ENCODE measurements around the gene RNASE7.
"Not testable (repeated sequence)": the region's sequence is repeated elsewhere in the genome, so short reads cannot be mapped to it uniquely, and the experiment has no call there.

The RNASE7 gene, protein sequence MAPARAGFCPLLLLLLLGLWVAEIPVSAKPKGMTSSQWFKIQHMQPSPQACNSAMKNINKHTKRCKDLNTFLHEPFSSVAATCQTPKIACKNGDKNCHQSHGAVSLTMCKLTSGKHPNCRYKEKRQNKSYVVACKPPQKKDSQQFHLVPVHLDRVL

DNA sequence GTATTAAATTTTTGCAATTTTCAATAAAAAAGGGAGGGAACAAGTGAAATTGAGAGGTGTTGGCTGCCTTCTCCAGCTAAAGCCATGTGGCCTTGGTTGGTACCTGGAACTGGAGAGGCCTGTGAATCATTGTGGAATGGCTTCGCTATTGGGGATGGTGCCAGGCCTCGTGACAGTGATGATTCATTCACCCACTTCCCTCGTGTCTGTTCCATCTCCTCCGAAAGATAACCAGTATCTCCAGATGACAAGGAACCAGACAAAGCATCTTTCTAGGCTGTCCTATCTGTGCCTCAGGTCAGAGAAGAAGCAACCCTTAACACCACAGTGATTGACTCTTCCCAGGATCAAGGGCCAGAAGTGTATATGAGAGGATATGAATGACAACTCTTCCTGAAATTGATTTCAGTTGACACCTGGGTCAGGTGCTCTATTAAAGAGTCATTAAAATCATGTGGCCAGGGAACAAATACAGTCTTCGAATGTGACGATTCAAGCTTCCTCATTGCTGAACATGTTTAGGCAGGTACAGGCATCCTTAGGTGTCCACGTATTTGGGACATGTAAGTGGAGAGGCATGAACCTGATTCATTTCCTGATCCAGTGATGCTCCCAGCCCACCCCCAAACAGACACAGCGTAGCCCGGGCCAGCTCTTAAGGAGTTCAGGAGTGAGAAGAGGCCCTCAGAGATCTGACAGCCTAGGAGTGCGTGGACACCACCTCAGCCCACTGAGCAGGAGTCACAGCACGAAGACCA, at the start of gene RNASE7:
RNASE7 (plus strand) TSS at position 687 of the 758 bp plus-strand sequence. CDS start 631 bp downstream, outside the sequence.
- no peak for FAIRE-seq

DNA sequence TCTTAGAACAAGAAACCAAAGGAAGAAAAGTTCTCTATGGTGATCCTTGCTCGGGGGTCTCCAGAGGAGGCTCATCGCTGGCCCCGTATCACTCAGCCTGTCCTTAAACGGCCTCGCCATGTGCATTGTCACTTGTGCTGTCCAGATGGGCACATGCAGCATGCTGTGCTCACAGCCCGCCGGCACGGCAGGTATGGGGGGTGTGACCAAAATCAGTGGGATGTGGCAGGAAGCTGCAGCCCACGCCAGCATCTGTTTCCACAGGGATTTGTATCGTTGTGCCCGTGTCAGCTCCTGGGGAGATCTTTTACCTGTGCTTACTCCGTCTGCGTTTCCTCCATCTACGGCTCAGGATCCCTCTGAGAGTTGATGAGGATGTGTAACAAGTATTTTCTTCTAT, 45.6 kb upstream of the RNASE7 start:
- no peak for FAIRE-seq

DNA sequence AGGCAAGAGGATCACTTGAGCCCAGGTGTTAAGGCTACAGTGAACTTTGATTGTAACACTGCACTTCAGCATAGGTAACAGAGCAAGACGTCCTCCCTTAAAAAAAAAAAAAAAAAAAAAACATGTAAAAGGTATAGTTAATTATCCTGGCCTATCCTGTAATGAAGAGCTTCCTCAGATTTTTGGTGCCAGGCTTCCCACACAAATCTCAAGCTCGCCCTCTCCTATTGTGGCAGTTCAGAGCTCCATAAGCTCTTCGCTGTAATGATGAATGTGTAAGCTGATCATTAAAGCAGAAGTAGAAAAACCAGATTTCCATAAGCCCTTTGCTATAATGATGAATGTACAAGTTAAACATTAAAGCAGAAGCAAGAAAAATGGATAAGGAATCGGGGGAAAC, 45.0 kb upstream of the RNASE7 start:
- no peak for FAIRE-seq

DNA sequence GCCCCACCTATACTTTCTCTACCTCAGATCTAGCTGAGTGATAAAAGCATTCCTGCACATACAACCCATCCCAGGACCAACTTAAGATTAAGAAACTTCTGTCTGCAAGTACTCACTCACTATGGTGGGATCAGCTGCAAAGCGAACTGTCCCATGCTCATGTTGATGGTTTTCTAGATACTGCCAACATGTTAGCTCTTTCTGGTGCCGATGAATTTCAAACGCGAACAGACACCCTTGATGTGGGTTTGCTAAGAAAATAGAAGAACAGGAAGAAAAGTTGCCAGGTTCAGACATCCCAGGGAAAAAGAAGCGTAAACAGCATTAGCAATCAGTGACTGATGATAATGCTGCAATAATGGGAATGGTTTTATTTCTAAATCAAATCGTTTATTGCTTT, 44.6 kb upstream of the RNASE7 start:
- FAIRE-seq: no peak

DNA sequence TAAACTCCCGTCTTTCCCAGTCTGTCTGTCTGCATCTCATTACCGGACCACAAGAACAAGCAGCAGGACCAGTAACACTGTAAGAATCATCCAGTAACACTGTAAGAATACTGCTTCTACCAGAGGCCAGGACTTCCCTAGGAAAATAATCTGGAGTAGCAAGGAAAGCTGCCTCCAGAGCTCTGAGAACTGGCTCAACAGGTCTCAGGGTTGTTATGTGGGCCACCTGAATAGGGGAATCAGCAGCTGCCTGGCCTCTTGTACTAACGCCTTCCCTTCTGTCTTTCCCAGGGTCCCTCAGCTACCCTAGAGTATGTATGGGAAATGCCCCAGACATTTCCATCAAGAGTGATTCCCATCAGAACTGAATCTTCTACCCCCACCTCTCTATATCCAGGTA, 44.0 kb upstream of the RNASE7 start:
- no peak for FAIRE-seq

DNA sequence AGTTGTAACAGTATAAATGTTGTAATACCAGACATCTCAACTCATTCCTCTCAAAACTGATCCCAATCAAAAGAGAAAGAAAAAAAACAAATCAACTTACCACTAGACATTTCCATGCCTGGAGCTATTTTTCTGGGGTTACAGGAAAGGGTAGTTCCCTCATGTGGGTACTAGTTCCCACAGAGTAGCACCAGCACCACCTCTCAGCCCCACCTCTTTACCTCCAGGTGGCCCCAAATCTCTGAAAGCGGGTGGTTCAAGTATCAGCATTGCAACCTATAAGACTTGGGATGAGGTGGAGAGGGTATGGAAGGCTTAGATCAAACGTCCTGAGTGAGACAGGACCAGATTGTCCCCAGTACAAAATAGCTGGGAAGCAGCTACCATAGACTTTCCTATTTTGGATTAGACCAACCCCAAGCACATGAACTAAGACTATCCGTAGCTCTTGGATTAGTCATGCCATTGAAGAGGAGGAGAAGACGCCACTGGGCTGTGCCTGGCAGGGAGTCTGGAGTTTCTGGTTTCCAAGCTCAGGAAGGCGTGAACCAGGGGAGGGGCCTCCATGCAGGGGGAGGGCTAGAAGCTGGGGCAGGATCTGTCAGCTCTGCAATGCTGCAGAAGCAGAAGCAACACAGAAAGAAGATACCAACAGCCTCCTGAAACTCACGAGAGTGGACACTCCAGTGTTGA, 43.3 kb upstream of the RNASE7 start, which contains the start of gene SLC39A2:
SLC39A2 (plus strand) TSS at position 620 of the 693 bp plus-strand sequence. CDS start 154 bp downstream, outside the sequence.
- no peak for FAIRE-seq

DNA sequence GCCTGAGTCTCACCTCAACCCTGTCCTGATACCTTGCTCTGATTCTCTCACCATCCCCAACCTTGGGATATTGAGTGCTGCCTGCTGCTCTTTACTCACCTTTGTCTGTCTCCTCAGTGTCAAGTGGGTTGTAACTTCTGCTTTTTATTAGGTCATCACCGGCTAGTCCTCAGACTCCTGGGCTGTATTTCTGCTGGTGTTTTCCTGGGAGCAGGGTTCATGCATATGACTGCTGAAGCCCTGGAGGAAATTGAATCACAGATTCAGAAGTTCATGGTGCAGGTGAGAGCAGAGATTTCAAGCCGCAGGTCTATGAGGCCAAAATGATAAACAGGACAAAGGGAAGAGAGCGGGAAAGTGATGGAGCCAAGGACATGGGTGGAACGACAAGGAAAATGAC, 42.6 kb upstream of the RNASE7 start:
- no peak for FAIRE-seq

DNA sequence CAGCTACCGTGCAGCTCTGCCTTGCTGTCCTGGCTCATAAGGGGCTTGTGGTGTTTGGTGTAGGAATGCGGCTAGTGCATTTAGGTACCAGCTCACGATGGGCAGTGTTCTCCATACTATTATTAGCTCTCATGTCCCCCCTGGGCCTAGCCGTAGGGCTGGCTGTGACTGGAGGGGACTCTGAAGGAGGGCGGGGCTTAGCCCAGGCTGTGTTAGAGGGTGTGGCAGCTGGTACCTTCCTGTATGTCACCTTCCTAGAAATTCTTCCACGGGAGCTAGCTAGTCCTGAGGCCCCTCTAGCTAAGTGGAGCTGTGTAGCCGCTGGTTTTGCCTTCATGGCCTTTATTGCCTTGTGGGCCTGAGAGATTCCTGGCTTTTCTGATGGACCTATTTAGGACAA, 40.9 kb upstream of the RNASE7 start:
- FAIRE-seq: no peak

DNA sequence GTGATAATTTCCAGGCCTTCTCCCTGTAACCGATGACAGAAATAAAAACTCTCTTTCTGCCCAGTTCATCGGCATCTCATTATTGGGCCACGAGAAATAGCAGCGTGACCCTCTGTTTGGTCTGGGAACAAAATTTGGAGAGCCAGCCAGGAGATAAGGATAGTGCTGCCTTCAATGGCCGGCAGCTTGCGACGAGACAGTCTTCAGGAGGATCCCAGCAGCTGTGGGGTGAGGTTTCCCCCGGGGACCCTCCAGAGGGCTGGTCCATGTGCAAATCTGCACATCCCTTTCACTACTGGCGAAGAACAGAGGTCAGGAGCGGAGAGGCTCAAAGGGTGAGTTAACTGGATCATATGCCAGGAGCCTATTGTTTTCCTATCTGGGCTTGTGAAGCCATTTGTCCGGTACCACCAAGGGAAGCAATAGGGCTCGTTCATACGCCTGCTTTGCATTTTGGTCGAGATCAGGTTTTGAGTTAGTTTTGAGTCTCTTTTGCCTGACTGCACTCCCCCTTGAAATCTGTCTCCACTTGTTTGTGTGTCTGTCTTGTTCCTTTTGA, 38.3 kb upstream of the RNASE7 start:
- no peak for FAIRE-seq

DNA sequence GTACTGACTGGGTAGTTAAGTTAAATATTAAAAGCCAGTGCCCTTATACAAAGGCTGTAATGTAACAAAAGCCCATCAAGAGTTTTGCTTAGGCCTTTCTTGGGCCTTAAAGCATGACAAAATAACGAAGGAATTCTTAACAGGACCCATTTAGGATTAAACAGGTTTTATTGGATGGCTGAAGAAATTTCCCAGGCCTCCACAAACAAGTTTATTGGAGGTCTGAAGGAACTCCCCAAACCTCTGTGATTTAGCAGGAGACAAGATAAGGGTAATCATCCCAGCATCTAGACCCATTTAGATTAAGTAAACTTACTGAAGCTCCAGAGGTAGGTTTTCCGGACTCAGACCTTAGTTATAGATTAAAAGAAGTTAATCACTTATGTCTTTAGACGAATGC, 32.4 kb upstream of the RNASE7 start:
- FAIRE-seq: not testable (repeated sequence)

DNA sequence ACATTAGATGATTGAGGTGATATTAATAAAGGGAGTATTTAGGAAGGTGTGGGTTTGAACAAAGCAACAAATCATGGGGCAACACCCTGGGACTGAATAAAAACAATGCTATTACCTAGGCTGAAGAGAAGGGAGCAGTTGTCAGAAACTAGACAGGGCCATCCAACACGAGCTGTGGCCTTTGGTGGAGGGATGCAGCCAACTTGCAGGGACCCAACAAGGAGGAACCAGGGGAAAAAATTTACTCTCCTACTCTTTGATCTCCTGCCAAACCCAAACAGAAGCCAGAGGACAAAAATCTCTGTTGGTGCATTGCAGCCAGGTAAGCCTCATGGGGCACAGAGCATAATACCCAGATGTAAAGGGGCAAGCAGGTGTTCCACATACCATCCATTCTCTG, 31.0 kb upstream of the RNASE7 start:
- no peak for FAIRE-seq

DNA sequence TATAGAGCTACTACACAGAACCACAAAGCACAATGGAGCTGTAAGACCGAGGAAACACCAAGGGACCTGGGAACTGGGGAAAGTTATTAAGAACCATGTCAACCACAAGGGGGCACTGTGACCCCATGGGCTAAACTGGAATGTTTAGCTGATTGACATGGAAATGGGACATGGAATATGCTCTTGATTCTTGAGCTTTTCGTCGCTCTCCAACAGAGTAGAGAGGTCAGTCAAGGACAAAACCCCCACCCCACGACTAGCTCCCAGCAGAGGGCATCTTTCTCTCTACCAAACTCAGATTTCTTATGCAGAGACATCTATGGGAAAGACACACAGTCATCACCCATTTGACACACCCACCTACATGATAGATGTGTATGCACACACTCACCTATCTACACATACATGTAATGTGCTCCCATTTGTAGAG, 27.4 kb upstream of the RNASE7 start:
- FAIRE-seq: no peak

DNA sequence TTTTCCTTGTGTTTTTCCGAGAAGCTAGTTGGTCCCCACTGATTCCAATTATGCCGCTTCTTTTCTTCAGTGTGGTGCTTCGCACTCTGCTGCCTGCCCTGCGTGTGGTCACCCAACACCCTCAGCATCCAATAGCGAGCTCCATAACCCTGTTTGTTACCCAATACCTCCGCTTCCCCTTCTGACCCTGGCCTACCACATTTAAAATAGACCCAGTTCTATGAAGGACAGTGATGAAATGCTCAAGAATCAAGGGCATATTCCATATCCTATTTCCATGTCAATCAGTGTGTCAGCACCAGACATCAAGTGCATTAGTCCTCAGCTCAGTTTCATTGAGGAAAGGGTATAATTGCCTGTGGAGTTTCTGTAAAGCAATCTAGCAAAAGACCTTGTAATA, 26.9 kb upstream of the RNASE7 start:
- no peak for FAIRE-seq

DNA sequence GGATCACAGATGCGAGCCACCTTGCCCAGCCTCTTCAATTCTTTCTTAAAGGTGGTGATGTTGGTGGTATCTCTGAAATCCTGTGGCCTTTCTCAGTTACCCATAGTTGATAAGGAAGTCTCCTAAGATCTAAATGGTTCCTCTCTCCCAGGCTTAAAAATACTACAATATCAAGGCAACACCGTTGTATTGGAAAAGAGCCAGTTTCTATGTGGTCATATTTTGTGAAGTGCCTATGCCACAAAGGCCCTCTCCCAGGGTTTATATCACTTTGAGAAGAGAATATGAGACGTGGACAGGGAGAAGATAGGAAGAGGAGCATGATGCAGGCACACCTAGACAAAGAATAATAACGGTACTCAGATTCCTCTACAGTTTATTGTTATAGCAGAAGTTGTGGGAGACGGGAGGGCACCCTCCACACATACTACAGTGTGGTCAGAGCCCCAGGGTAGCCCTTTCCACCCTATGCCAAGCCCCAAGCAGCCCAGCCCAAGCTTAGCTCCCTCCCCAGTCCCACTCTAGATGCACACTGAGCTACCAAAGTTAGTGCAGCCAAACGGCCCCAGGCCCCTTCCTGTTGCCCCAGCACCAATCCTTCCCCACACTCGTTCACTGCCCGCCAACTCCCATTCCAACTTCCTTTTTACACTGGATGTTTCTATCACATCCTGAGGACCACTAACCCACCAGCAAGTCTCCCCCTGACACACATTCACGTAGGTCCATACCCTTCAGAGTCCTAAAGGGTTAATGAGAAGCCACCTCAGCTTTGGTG, 25.6 kb upstream of the RNASE7 start:
- FAIRE-seq: no peak

DNA sequence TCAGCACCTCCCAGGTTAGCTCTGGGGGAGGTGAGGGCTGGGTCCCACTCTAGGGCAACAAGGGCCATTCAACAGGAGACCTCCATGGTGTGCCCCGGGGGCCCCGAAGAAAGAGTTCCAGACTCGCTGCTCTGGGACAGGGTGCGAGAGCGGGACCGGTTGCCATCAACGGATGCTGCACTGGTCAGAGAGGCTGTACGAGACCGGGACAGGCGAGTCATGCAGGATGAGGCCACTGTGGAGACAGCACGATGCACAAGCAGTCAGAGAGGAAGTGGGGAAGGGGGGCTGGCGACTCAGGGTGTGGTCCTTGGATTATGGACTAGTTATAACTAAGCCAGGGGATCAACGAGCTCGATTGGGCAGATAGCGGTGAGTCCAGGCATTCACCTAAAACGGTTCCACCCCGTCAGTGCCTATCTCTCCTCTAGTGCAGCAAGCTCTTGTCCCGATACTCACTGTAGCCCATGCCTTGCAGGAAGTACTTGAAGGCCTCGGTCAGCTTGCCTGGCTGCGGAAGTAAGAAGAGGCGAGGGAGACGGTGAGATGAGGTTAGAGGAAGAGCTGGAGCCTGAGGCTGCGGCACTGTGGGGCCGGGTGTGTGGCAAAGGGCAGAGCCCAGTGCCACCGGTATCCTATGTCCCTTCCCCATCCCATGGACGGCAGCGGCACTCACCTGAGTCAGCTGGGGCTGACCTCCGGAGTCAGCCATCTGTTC, 24.5 kb upstream of the RNASE7 start:
- FAIRE-seq: no peak

DNA sequence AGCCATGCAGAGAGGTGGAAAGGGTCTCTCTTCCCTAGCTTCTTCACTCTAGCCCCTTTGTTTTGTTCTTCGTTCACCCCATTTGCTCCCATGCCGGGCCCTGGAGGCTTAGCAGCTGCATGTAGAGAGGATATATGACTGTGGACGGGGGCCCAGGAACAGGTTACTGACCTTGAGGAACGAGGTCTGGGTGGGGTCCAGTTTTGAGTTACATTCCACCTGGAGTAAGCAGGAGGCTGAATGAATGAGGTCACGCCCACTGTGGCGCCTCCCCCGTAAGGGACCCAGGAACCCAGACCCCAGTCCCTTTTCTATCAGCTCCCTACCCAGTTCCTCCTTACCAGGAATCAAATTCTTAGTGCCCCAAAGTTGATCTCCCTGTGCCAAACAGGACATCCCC, 23.9 kb upstream of the RNASE7 start:
- FAIRE-seq: no peak

DNA sequence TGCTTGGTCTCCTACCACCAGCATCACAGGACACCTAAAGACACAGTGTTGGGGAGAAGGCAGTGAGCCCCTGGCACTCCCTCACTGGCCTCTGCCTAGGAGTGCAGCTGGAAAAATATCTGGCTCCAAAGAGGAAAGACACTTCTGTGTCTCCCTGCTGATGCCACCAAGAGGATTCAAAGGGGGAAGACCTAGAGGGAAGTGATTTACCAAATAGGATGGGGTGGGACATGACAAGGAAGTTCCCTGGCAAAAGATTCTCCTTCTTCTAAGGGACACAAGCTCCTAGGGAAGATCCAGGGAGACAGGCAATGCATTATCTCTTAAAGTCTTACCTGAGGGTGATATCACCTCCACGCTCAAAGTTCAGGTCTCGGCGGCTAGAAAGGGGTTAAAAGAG, 23.4 kb upstream of the RNASE7 start:
- FAIRE-seq: no peak

DNA sequence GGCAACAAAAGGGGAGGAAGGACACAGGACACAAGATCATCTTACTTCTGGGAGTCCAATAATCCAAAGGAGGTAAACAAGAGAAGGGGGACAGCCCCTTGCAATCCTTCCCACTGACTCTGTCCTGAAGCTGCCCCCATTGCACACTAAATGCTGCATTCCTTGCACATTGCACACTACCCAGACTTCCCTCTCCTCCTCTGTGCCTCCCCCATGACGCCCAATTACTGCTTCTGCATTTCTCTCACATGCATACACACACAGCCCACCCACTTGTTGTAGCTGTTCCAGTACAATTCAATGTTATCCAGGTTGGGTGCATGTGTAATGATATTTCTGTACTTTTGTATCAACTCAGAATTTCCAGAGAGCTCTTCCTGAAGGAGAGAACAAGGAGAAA, 22.8 kb upstream of the RNASE7 start:
- FAIRE-seq: no peak

DNA sequence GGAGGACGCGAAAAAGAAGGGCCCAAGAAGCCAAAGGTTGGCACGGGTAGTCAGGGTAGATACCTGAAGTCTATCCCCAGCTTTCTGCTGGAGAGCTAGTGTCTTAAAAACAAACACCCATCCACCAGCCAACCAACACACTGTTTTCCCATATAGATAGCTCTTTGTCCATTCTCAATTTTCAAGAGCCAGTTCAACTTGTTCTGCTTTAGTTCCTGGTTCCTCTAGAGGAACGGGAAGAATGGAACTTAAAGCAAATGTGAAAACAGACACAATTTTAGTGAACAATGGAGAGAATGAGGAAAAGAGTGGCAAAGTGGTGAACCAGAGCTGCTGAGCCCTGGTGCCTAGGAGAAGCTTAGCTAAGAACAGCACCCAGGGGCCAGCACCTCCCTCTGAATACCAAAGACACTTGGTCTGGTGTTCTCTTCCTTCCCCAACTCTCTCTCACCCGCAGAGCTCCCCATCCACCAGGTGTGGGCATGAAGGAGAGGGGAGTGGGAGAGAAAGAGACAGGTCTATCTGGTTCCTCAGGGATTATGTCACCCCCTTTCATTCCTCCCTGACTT, 21.1 kb upstream of the RNASE7 start:
- FAIRE-seq: no peak

DNA sequence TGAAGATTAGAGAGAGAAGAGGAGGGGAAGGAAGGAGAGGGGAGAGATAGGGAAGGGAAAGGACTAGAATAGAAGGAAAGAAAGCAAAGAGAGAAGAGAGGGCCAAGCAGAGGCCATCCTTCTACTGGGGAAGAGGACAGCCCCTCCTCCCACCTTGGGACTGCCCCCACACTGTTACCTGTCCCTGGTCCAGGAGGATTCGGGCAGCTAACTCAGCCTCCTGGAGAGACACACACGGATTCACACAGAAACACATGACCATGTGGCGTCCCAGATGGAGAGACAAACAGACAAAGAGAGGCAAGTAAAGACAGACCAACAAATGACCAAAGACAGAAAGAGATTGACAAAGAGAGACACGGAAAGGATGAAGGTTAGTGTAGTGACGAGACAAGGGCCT, 19.5 kb upstream of the RNASE7 start:
- FAIRE-seq: no peak

DNA sequence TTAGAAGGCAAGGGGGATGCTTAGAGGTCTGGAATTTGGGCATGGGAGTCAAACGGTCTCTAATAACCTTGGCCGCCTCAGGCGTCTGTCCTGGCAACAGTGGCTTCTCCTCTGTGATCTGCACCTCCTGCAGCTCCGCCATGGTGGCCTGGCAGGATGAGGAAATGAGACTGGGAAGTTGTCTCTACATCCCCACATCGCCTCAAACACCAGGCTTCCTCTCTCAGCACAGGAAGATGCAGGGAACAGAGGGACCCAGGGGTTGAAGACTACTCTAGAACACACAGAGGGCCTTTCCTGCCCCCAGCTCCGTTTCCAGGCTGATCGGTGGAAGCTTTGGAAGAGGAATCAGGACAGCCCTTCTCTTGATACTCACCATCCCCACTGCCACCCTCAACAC, 19.0 kb upstream of the RNASE7 start:
- FAIRE-seq: no peak

All from colon (tissue), 2 donors.